22Rv1 (cell line): Measurements from ENCODE around the gene PLXNA4.

Source experiments
- ZFX ChIP-seq: fragments of 450-650 bp; IDR thresholded peaks from 2 replicates; pipeline ENCODE4 v1.6.1; 2017; ENCODE audit warnings: antibody characterized with exemption, borderline replicate concordance
- TF ChIP-seq, protein P1 (sequence below): fragments of 450-650 bp; IDR thresholded peaks from 2 replicates; pipeline ENCODE4 v1.5.1; 2017; ENCODE audit warnings: mild to moderate bottlenecking

DNA sequence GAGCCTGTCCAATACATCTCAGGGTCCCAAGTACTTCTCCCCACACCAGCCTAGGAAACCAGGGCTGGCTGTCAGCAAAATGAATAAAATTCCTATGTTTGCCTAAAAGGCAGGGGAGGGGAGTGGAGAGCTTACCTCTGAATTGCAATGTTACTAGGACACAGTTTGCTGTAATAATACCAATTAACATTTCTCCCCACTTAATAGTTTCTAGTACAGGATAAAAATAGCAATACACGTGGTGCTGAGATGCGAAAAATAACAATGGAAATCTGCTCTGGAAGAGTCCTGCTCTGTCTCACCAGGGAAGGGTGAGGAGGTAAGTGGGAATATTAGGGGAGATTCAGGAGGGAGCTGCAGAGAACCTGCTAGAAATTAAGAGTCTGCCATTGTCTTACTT is 112.3 kb downstream of the PLXNA4 start:
- TF ChIP-seq ZFX: no peak
- TF ChIP-seq, protein P1, sequence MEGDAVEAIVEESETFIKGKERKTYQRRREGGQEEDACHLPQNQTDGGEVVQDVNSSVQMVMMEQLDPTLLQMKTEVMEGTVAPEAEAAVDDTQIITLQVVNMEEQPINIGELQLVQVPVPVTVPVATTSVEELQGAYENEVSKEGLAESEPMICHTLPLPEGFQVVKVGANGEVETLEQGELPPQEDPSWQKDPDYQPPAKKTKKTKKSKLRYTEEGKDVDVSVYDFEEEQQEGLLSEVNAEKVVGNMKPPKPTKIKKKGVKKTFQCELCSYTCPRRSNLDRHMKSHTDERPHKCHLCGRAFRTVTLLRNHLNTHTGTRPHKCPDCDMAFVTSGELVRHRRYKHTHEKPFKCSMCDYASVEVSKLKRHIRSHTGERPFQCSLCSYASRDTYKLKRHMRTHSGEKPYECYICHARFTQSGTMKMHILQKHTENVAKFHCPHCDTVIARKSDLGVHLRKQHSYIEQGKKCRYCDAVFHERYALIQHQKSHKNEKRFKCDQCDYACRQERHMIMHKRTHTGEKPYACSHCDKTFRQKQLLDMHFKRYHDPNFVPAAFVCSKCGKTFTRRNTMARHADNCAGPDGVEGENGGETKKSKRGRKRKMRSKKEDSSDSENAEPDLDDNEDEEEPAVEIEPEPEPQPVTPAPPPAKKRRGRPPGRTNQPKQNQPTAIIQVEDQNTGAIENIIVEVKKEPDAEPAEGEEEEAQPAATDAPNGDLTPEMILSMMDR: no peak
